GM19463 (cell line): Measurements from ENCODE around the gene IMP3.
A peak's percentile ranks its signal among the peaks of the same experiment; 100 is the strongest.

Experiments
- ATAC-seq: cut with Tn5 transposase; IDR thresholded peaks from one replicate; pipeline ENCODE4 v1.9.1; 2021; ENCODE audit warnings: mild to moderate bottlenecking, moderate library complexity; ENCODE audit not compliant: unreplicated experiment

The IMP3 gene

DNA sequence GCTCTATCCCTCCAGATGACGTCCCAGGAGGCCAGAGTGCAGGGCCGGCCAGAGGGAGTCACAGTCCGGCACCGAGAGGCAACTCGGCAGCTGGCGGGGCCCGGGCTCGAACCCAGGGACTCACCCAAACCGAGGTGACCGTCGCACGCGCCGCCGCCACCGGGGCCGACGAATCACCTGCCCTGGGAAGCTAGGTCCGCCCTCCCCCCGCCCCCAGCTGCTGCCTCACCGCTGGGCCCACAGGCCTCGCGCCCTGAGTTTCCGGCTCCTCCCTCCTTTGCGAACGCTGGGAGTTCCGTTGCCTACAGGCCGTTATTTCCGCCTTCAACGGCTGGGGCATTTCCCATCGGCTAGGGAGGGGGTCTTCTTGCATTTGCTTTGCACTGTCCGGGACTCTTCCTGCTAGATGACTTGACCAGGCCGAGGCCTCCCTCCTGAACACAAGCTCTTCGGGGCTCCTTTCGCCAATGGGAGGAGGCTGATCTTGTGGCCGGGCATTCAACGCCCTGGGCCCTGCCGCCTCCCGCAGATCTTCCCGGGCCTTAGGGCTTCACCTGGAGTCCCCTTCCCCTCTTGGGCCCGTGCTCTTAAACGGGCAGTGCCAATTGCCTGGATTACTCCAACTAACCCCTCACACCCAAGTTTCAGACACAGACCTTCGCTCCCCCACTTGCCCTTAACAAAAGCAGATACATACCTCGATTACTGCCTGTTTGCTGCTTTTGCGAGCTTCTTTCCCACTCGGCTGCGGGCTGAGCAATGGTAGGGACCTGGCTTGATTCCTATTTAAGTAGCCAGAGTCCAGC lies 14.3 kb downstream of the IMP3 start, which contains the start of gene SNUPN:
Gene SNUPN, minus strand, starts transcription at position 184 of the 806 bp plus-strand sequence. CDS start 4,674 bp downstream, outside the sequence.
- ATAC-seq: peak; percentile 86

DNA sequence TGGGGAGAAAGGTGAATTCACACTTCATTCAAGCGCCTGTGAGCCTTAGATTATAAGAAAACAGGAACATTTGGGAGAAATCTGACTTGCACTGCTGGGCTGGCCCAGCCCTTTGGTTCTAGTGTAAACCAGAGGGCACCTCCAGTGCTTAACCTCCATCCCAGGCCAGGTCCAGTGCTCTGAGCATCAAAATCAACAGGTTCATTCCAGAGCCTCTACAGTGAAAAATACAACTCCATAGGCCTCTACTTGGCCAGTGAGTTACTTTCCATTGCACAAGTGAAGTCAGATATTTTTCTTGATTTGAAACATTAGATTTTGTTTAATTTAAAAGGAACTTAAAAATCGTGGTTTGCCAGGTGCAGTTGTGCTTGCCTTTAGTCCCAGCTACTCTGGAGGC lies 17.5 kb downstream of the IMP3 start:
- ATAC-seq: no peak

GRCh38 chr15:75620841-75621391 lies 19.1 kb downstream of the IMP3 start:
- no peak for ATAC-seq

DNA sequence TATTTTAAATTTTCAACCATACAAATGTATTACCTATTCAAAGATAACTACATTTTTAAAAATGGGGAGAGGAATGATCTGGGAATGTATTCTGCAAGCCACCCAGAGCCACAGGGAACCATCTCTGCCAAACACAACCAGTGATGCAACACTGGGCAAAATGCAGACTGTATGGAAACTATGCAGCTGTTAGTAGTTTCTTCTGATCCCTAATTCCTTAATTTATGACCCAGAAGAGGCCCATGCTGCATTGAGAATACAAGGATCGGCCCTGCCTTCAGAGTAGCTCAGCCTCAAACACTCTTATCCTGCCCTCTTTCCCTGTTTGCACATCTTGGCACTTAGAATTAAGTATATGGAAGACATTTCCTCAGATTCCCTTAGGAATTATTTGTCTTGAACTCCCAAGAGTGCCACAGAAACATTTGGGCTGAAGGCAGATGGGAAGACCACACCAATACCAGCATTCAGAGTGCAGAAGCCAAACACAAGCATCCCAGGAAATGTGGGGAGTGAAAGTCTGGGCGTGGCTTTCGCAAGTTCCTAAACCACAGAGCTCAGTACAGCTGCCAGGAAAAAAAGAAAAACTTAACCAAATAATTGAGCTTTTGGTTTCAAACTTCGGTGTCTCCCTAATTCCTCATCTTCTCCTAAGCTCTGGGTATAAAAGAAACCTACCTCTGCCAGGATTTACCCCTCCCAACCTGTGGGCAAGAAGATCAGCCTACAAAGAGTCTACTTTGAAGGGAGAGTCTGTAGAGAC lies 19.8 kb downstream of the IMP3 start:
- ATAC-seq: no peak

DNA sequence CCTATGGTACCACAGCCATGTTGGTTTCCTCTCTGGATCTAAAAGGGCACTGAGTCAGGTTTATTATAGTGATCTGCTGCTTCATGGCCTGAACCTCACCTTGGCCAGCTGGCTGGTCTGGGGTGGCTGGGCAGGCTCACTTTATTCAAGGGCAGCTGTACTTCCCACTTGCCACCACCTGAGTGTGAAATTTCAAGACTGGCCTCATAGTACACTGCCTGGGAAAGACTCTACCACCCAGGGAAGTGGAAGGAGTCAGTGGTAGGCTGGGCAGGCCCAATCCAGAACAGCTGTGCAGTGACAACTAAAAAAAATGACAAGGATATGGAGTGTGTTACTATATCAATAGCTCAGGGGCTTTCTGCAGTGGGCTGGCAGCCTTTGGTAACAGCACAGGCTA lies 23.3 kb downstream of the IMP3 start:
- ATAC-seq: no peak

GRCh38 chr15:75606711-75607699 lies 33.0 kb downstream of the IMP3 start:
- no peak for ATAC-seq

DNA sequence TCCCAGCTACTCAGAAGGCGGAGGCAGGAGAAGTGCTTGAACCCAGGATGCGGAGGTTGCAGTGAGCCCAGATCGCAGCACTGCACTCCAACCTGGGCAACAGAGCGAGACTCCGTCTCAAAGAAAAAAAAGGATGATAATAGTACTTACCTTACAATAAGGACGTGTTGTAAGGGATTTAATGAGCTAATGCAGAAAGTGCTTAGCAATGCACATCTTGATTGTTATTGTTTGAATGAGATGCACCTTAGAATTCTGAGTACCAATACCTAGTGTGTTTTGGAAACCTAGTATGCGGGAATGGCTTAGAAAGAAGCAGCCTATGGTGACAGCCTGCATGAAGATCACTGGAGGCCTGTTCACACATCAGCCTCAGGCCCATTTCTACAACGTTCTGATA lies 34.0 kb downstream of the IMP3 start:
- no peak for ATAC-seq

GRCh38 chr15:75599401-75599800 lies 40.6 kb downstream of the IMP3 start:
- ATAC-seq: no peak

DNA sequence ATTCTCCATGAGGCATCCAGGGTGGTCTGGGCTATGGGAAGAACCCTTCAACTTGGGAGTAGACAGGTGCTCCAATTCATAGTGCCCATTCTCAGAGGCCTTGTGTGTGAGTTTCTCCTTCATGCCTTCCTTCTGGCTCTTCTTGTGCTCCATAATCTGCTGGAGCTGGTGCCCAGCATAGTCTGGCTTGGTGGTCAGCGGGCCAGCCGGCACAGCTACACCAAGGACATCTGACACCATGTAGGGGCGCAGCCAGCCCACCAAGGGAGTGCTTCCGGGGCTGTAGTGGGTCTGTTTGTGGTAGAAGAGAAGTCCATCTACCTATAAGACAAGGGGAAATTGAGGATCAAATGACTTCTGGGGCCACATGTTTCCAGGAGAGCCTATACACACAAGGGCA lies 41.7 kb downstream of the IMP3 start:
- ATAC-seq: no peak

GRCh38 chr15:75597667-75598341 lies 42.2 kb downstream of the IMP3 start:
- no peak for ATAC-seq

DNA sequence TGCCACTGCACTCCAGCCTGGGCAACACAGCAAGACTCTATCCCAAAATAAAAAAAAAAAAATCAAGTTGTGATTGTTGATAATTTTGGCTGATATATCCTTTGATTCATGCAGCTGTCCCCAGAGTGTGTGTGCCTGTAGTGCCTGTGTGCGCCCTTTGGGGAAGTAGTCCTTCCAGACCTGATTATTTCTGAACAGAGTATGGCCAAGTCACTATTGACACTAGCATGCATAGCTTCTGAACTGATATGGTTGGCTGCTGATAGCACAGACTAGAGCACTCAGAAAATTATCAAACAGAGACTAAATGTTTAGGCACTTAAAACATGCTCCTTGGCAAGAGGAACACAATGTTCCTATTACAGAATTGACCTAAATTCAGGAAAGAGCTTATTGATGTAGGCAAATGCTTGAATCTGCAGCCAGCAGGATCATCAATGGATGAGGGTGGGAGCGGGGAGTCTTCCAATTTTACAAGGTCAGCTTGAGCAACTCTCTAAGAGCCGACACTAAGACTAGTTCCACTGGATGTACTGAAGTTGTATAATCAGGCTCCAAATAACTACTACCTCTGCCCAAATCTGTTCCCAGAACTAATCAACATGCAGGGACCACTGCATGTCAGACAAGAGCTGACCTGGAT lies 43.2 kb downstream of the IMP3 start:
- no peak for ATAC-seq

DNA sequence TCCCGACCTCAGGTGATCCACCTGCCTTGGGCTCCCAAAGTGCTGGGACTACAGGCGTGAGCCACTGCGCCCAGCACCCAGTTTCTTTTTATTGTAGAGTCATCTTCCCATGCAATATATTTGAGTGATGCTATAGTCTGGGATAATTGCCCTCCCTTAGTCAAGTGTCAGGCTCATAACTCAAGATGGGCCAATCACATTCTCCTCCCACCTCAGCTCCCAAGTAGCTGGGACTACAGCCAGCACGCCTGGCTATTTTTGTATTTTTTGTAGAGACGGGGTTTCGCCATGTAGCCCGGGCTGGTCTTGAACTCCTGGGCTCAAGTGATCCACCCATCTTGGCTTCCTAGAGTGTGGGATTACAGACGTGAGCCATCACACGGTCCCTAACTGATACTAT lies 45.7 kb downstream of the IMP3 start:
- ATAC-seq: no peak

GRCh38 chr15:75591655-75592364 lies 48.2 kb downstream of the IMP3 start:
- no peak for ATAC-seq

GRCh38 chr15:75590239-75590638 lies 49.8 kb downstream of the IMP3 start:
- ATAC-seq: no peak
